ENCODE results near the gene WSCD1. TPM values are rescaled to one million over a fixed set of nuclear protein-coding genes. Genes with fewer than 3 reads are reported as not detected.

Gene WSCD1
- total and polyA plus RNA-seq, 4 donors: 1.2 to 10.7 (median 5.0) TPM

GRCh38 chr17:6086603-6087400, 16.6 kb downstream of the WSCD1 start:
- no peak overlapping the region for H3K27ac ChIP-seq (ENCODE audit: low read depth in 1 of 2, low read length in 2 of 2)
- no peaks in the 10 kb centered on the region for H3K4me1 ChIP-seq (ENCODE audit: control insufficient read depth in 1 of 2, insufficient read depth in 2 of 2, low read length in 2 of 2)
- H3K36me3 ChIP-seq (ENCODE audit: control insufficient read depth in 1 of 2, insufficient read depth in 2 of 2, low read length in 1 of 2): peaks cover 0 to 2% of the 10 kb centered on the region in 2 donors
- DNase-seq: no peak
- WGBS, 2 donors: 87 to 89% methylated on average over 28 of the region's 28 CpGs
- H3K27me3 ChIP-seq (ENCODE audit: control insufficient read depth in 1 of 2, insufficient read depth in 2 of 2, low read length in 1 of 2): no peaks in the 10 kb centered on the region
- no peak overlapping the region for H3K4me3 ChIP-seq (ENCODE audit: low read length in 2 of 2)
- no peaks in the 10 kb centered on the region for H3K9me3 ChIP-seq (ENCODE audit: control insufficient read depth, low read length)
- ATAC-seq (ENCODE audit: low FRiP score): no peak
- intact Hi-C loops (cut with DNase I): no loop called here

- Histone ChIP-seq H3K27ac (ENCODE audit: low read depth in 1 of 2, low read length in 2 of 2) (no peak overlapping the region), H3K9me3 (ENCODE audit: control insufficient read depth, low read length) (no peaks in the 10 kb centered on the region), H3K36me3 (ENCODE audit: control insufficient read depth in 1 of 2, insufficient read depth in 2 of 2, low read length in 1 of 2) (peaks cover 0 to 2% of the 10 kb centered on the region in 2 donors), H3K27me3 (ENCODE audit: control insufficient read depth in 1 of 2, insufficient read depth in 2 of 2, low read length in 1 of 2) (no peaks in the 10 kb centered on the region), H3K4me1 (ENCODE audit: control insufficient read depth in 1 of 2, insufficient read depth in 2 of 2, low read length in 2 of 2) (no peaks in the 10 kb centered on the region), H3K4me3 (ENCODE audit: low read length in 2 of 2) (no peak overlapping the region)
- 93 to 94% methylated on average over 4 of the region's 4 CpGs for WGBS, 2 donors
- DNase-seq (peak in 1 of 2 donors; percentile 28), ATAC-seq (ENCODE audit: low FRiP score) (no peak)
- intact Hi-C loops (cut with DNase I): no loop called here
Observed at GRCh38 chr17:6088141-6088540, 18.0 kb downstream of the WSCD1 start.

DNA sequence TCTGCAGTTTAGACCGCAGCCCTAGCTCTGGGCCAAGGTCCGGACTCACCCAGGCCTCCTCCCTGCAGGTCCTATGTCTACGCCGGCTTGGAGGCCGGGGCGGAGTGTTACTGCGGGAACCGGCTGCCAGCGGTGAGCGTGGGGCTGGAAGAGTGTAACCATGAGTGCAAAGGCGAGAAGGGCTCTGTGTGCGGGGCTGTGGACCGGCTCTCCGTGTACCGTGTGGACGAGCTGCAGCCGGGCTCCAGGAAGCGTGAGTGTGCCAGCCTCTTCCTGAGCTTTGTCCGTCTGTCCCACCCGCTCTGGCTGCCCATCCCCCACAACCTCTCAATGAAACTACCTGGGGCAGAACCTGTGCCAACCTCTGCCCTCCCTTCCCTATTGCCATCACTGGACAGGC, 20.1 kb downstream of the WSCD1 start:
- no peaks in the 10 kb centered on the region for H3K27me3 ChIP-seq (ENCODE audit: control insufficient read depth in 1 of 2, insufficient read depth in 2 of 2, low read length in 1 of 2)
- ATAC-seq (ENCODE audit: low FRiP score): no peak
- intact Hi-C loops (cut with DNase I): no loop called here
- no peaks in the 10 kb centered on the region for H3K4me1 ChIP-seq (ENCODE audit: control insufficient read depth in 1 of 2, insufficient read depth in 2 of 2, low read length in 2 of 2)
- no peaks in the 10 kb centered on the region for H3K9me3 ChIP-seq (ENCODE audit: control insufficient read depth, low read length)
- peak in 1 of 2 donors; percentile 63 for DNase-seq
- no peak overlapping the region for H3K27ac ChIP-seq (ENCODE audit: low read depth in 1 of 2, low read length in 2 of 2)
- 80 to 84% methylated on average over 20 of the region's 20 CpGs for WGBS, 2 donors
- peaks cover 0 to 2% of the 10 kb centered on the region in 2 donors for H3K36me3 ChIP-seq (ENCODE audit: control insufficient read depth in 1 of 2, insufficient read depth in 2 of 2, low read length in 1 of 2)
- H3K4me3 ChIP-seq (ENCODE audit: low read length in 2 of 2): no peak overlapping the region

GRCh38 chr17:6092182-6092902, 22.2 kb downstream of the WSCD1 start:
- DNase-seq (peak in 1 of 2 donors; percentile 46), ATAC-seq (ENCODE audit: low FRiP score) (no peak)
- Histone ChIP-seq H3K4me1 (ENCODE audit: control insufficient read depth in 1 of 2, insufficient read depth in 2 of 2, low read length in 2 of 2) (no peaks in the 10 kb centered on the region), H3K27ac (ENCODE audit: low read depth in 1 of 2, low read length in 2 of 2) (no peak overlapping the region), H3K9me3 (ENCODE audit: control insufficient read depth, low read length) (no peaks in the 10 kb centered on the region), H3K27me3 (ENCODE audit: control insufficient read depth in 1 of 2, insufficient read depth in 2 of 2, low read length in 1 of 2) (no peaks in the 10 kb centered on the region), H3K36me3 (ENCODE audit: control insufficient read depth in 1 of 2, insufficient read depth in 2 of 2, low read length in 1 of 2) (peaks cover 0 to 3% of the 10 kb centered on the region in 2 donors), H3K4me3 (ENCODE audit: low read length in 2 of 2) (no peak overlapping the region)
- intact Hi-C loops (cut with DNase I): no loop called here
- WGBS, 2 donors: 78 to 81% methylated on average over 14 of the region's 14 CpGs

DNA sequence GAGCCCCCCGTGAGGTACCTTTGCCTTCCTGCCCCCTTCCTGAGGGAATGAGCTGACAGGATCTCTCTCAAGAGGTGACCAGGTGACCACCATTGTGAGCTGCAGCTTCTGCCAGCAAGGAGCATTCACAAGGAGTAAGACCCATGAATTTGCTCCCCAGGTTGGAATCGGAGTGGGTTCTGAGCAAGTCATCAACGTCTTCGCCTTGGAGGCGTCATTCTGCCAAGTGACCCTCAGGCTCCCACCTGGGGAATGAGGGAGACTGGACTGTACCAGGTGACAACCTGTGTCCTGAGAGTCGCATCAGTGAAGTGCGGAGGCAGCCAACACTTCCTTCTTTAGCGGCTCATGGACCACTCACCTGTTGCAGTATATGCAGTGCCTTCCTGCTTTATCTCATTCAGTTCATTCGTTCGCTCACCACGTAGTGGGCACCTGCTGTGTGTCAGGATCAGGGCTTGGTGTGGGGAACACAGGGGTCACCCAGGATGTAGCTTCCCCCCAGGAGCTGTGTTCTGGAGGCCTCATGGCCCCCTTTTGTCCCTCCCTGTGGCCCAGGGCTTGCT, 22.8 kb downstream of the WSCD1 start:
- WGBS, 2 donors: 87 to 90% methylated on average over 11 of the region's 11 CpGs
- ATAC-seq (ENCODE audit: low FRiP score): no peak

GRCh38 chr17:6094453-6094852, 24.3 kb downstream of the WSCD1 start:
- Histone ChIP-seq H3K4me1 (ENCODE audit: control insufficient read depth in 1 of 2, insufficient read depth in 2 of 2, low read length in 2 of 2) (no peaks in the 10 kb centered on the region), H3K27me3 (ENCODE audit: control insufficient read depth in 1 of 2, insufficient read depth in 2 of 2, low read length in 1 of 2) (no peaks in the 10 kb centered on the region), H3K4me3 (ENCODE audit: low read length in 2 of 2) (no peak overlapping the region), H3K27ac (ENCODE audit: low read depth in 1 of 2, low read length in 2 of 2) (no peak overlapping the region), H3K36me3 (ENCODE audit: control insufficient read depth in 1 of 2, insufficient read depth in 2 of 2, low read length in 1 of 2) (peaks cover 0 to 3% of the 10 kb centered on the region in 2 donors), H3K9me3 (ENCODE audit: control insufficient read depth, low read length) (no peaks in the 10 kb centered on the region)
- ATAC-seq (ENCODE audit: low FRiP score): no peak
- no peak for DNase-seq
- WGBS, 2 donors: 76 to 80% methylated on average over 1 of the region's 1 CpG
- intact Hi-C loops (cut with DNase I): no loop called here

More for the DNA sequence above, 22.8 kb downstream of the WSCD1 start:
- DNase-seq: peak in 1 of 2 donors; percentile 39
- H3K4me3 ChIP-seq (ENCODE audit: low read length in 2 of 2): no peak overlapping the region
- H3K27me3 ChIP-seq (ENCODE audit: control insufficient read depth in 1 of 2, insufficient read depth in 2 of 2, low read length in 1 of 2): no peaks in the 10 kb centered on the region
- H3K27ac ChIP-seq (ENCODE audit: low read depth in 1 of 2, low read length in 2 of 2): no peak overlapping the region
- peaks cover 0 to 3% of the 10 kb centered on the region in 2 donors for H3K36me3 ChIP-seq (ENCODE audit: control insufficient read depth in 1 of 2, insufficient read depth in 2 of 2, low read length in 1 of 2)
- intact Hi-C loops (cut with DNase I): no loop called here
- no peaks in the 10 kb centered on the region for H3K9me3 ChIP-seq (ENCODE audit: control insufficient read depth, low read length)
- no peaks in the 10 kb centered on the region for H3K4me1 ChIP-seq (ENCODE audit: control insufficient read depth in 1 of 2, insufficient read depth in 2 of 2, low read length in 2 of 2)

- intact Hi-C loops (cut with DNase I): no loop called here
Observed at GRCh38 chr17:6094926-6095325, 24.7 kb downstream of the WSCD1 start.

DNA sequence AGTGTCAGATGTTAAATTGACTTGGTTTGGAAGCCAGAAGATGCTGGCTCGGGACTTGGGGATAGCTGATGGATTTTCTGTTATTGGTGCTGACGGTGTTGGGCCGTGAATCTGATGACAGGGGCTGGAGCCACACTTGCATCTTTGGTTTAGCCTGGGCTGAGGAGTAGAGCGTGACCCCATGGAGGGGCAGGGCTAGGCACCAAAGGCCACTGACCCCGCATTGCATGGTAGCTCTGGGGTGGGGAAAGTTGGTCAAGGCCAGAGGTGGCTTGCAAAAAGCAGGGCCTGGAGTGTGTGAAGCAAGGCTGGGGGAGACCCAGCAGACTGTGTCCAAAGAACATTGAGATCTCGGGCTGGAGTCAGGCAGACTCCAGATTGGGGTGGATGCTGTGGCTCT, 25.3 kb downstream of the WSCD1 start:
- DNase-seq (peak in 1 of 2 donors; percentile 31), ATAC-seq (ENCODE audit: low FRiP score) (no peak)
- WGBS, 2 donors: 77 to 92% methylated on average over 6 of the region's 6 CpGs

More at GRCh38 chr17:6094926-6095325, 24.7 kb downstream of the WSCD1 start:
- Histone ChIP-seq H3K36me3 (ENCODE audit: control insufficient read depth in 1 of 2, insufficient read depth in 2 of 2, low read length in 1 of 2) (peaks cover 0 to 3% of the 10 kb centered on the region in 2 donors), H3K27ac (ENCODE audit: low read depth in 1 of 2, low read length in 2 of 2) (no peak overlapping the region), H3K4me3 (ENCODE audit: low read length in 2 of 2) (no peak overlapping the region), H3K9me3 (ENCODE audit: control insufficient read depth, low read length) (no peaks in the 10 kb centered on the region), H3K4me1 (ENCODE audit: control insufficient read depth in 1 of 2, insufficient read depth in 2 of 2, low read length in 2 of 2) (no peaks in the 10 kb centered on the region), H3K27me3 (ENCODE audit: control insufficient read depth in 1 of 2, insufficient read depth in 2 of 2, low read length in 1 of 2) (no peaks in the 10 kb centered on the region)
- peak in 1 of 2 donors; percentile 28 for DNase-seq
- 89 to 90% methylated on average over 11 of the region's 11 CpGs for WGBS, 2 donors
- ATAC-seq (ENCODE audit: low FRiP score): no peak

More for the DNA sequence above, 25.3 kb downstream of the WSCD1 start:
- Histone ChIP-seq H3K27ac (ENCODE audit: low read depth in 1 of 2, low read length in 2 of 2) (no peak overlapping the region), H3K4me3 (ENCODE audit: low read length in 2 of 2) (no peak overlapping the region), H3K4me1 (ENCODE audit: control insufficient read depth in 1 of 2, insufficient read depth in 2 of 2, low read length in 2 of 2) (no peaks in the 10 kb centered on the region), H3K9me3 (ENCODE audit: control insufficient read depth, low read length) (no peaks in the 10 kb centered on the region), H3K27me3 (ENCODE audit: control insufficient read depth in 1 of 2, insufficient read depth in 2 of 2, low read length in 1 of 2) (no peaks in the 10 kb centered on the region), H3K36me3 (ENCODE audit: control insufficient read depth in 1 of 2, insufficient read depth in 2 of 2, low read length in 1 of 2) (peaks cover 0 to 3% of the 10 kb centered on the region in 2 donors)
- intact Hi-C loops (cut with DNase I): no loop called here

Measured in aorta (tissue), 5 donors.